IPS DF 4.7 (cell line): ENCODE results near the gene ELMO2.

Experiments
- DNase-seq: peaks from one replicate; pipeline ENCODE4 v3.0.0-alpha.2; 2013; ENCODE audit warnings: low spot score; ENCODE audit errors: extremely low read depth

The ELMO2 gene

GRCh38 chr20:46367967-46368901 lies 38.2 kb downstream of the ELMO2 start:
- no peak for DNase-seq

GRCh38 chr20:46367234-46367633 lies 39.2 kb downstream of the ELMO2 start:
- DNase-seq = no peak

GRCh38 chr20:46366826-46367225 lies 39.6 kb downstream of the ELMO2 start:
- DNase-seq = no peak

GRCh38 chr20:46365487-46366220 lies 40.8 kb downstream of the ELMO2 start:
- no peak for DNase-seq

- DNase-seq = no peak
These were observed 41.5 kb downstream of the ELMO2 start for GRCh38 chr20:46364670-46365486.

- DNase-seq = no peak
These were observed 42.3 kb downstream of the ELMO2 start for GRCh38 chr20:46363874-46364669.

- no peak for DNase-seq
These were observed 43.2 kb downstream of the ELMO2 start for GRCh38 chr20:46362921-46363867.

GRCh38 chr20:46361811-46362210 lies 44.6 kb downstream of the ELMO2 start:
- DNase-seq = no peak

GRCh38 chr20:46361381-46361780 lies 45.0 kb downstream of the ELMO2 start:
- DNase-seq = no peak

- no peak for DNase-seq
These were observed 47.1 kb downstream of the ELMO2 start for GRCh38 chr20:46359233-46359751.

GRCh38 chr20:46358346-46359058 lies 47.9 kb downstream of the ELMO2 start:
- no peak for DNase-seq

- DNase-seq = no peak
These were observed 49.3 kb downstream of the ELMO2 start for GRCh38 chr20:46357030-46357514.

GRCh38 chr20:46356195-46357029 lies 50.0 kb downstream of the ELMO2 start:
- no peak for DNase-seq

GRCh38 chr20:46355778-46356177 lies 50.6 kb downstream of the ELMO2 start:
- no peak for DNase-seq

- no peak for DNase-seq
These were observed 51.3 kb downstream of the ELMO2 start for GRCh38 chr20:46354920-46355654.

- no peak for DNase-seq
These were observed 52.2 kb downstream of the ELMO2 start for GRCh38 chr20:46354207-46354555.
